Activated CD4-positive, alpha-beta T cell treated with anti-CD3 and anti-CD28 coated beads, Interleukin-2, amount 10 ng/mL, durations not matched to agents 7 days and 5 days (primary cell): Measurements from ENCODE around the gene TCF4. TPM values are rescaled to one million over a fixed set of nuclear protein-coding genes. Genes with fewer than 3 reads are reported as not detected.

Experiments
- CTCF ChIA-PET: fragments of 350-600 bp; sonication (Branson Sonifier 250); formaldehyde crosslinking; loops from one replicate; lab custom pipeline; 2021; ENCODE audit warnings: antibody characterized with exemption; lab: Charles Lee
- POLR2A ChIA-PET: fragments of 350-600 bp; sonication (Branson Sonifier 250); formaldehyde crosslinking; loops from one replicate; lab custom pipeline; 2021; ENCODE audit warnings: antibody characterized with exemption; lab: Charles Lee
- DNase-seq: peaks from one replicate; pipeline ENCODE4 v3.0.0-alpha.2; 2020
- H3K27ac Mint-ChIP-seq: one replicate; pipeline ENCODE4 v1.8.0; 2021; ENCODE audit warnings: mild to moderate bottlenecking, moderate library complexity, mixed read lengths
- H3K27me3 Mint-ChIP-seq: one replicate; pipeline ENCODE4 v1.8.0; 2021; ENCODE audit warnings: mixed read lengths
- H3K36me3 Mint-ChIP-seq: one replicate; pipeline ENCODE4 v1.8.0; 2021; ENCODE audit warnings: low read depth, mixed read lengths
- H3K4me1 Mint-ChIP-seq: one replicate; pipeline ENCODE4 v1.8.0; 2021; ENCODE audit warnings: mixed read lengths
- H3K4me3 Mint-ChIP-seq: one replicate; pipeline ENCODE4 v1.8.0; 2021; ENCODE audit warnings: mild to moderate bottlenecking, moderate library complexity, mixed read lengths
- H3K9me3 Mint-ChIP-seq: one replicate; pipeline ENCODE4 v1.8.0; 2021; ENCODE audit warnings: mixed read lengths
- total RNA-seq, 2 experiments: library from RNA; stranded (reverse); gene quantifications; one replicate each; pipeline ENCODE4 v1.2.3, GENCODE V29; 2021

TCF4 gene
- total RNA-seq, 2 experiments from 2014 or later = 1.7 to 2.4 TPM

DNA sequence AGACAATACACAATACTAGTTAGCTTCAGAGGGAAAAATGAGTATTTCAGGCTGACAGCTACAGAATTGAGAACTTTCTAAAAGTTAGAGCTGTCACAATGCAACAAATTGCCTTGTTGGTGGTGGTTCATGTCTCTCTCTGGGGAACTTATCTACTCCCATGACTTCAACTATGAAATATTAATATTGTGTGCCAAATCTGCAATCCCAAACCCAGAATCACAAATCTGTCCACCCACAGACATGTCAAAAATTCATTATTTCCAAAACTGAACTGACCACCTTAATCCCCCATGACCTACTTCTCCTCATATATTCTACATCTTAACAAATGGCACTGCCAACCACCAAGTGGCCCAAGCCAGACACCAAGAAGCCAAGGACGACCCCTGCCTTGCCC, 143.5 kb downstream of the TCF4 start:
- DNase-seq = no peak
- Mint-ChIP-seq H3K27ac (no peak overlapping the region), H3K36me3 (no peaks in the 10 kb centered on the region), H3K4me3 (no peak overlapping the region), H3K9me3 (no peaks in the 10 kb centered on the region), H3K4me1 (no peaks in the 10 kb centered on the region), H3K27me3 (no peaks in the 10 kb centered on the region)
- ChIA-PET CTCF (no interaction called here), POLR2A (no interaction called here)

- H3K36me3 Mint-ChIP-seq = no peaks in the 10 kb centered on the region
- no peak overlapping the region for H3K4me3 Mint-ChIP-seq
- H3K27me3 Mint-ChIP-seq = no peaks in the 10 kb centered on the region
- H3K9me3 Mint-ChIP-seq = no peaks in the 10 kb centered on the region
- CTCF ChIA-PET = no interaction called here
- no peak overlapping the region for H3K27ac Mint-ChIP-seq
- H3K4me1 Mint-ChIP-seq = no peaks in the 10 kb centered on the region
- POLR2A ChIA-PET = no interaction called here
- no peak for DNase-seq
Measured at GRCh38 chr18:55443776-55444175, 144.2 kb downstream of the TCF4 start.

GRCh38 chr18:55442561-55442960, 145.4 kb downstream of the TCF4 start:
- H3K4me3 Mint-ChIP-seq = no peak overlapping the region
- CTCF ChIA-PET = interaction anchor here (1.1 kb wide), 1 partner anchor 17 kb away, joined by 4 read pairs; no protein-coding TSS in a partner anchor
- no peaks in the 10 kb centered on the region for H3K4me1 Mint-ChIP-seq
- no peaks in the 10 kb centered on the region for H3K27me3 Mint-ChIP-seq
- no peak overlapping the region for H3K27ac Mint-ChIP-seq
- no peak for DNase-seq
- H3K9me3 Mint-ChIP-seq = no peaks in the 10 kb centered on the region
- POLR2A ChIA-PET = no interaction called here
- H3K36me3 Mint-ChIP-seq = no peaks in the 10 kb centered on the region

DNA sequence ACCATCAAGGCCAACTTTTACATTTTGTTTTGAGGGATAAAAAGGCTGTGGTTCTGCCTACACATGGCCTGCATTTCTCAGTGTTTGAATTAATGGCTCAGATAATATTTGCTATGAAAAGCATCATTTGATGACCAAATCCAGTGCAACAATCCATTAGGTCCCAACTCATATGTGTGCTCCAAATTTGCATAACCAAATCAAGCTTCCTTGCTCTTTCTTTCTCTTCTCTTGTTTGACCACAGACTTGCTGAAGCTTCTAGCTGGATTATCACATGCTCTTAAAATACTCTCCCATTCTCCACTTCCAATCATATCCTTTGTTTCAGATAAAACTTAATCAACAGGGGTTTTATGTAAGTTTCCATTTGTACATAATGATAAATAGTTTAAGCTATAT, 147.0 kb downstream of the TCF4 start:
- ChIA-PET POLR2A (no interaction called here), CTCF (no interaction called here)
- H3K4me1 Mint-ChIP-seq = no peaks in the 10 kb centered on the region
- H3K4me3 Mint-ChIP-seq = no peak overlapping the region
- H3K27ac Mint-ChIP-seq = no peak overlapping the region
- H3K9me3 Mint-ChIP-seq = no peaks in the 10 kb centered on the region
- DNase-seq = no peak
- H3K27me3 Mint-ChIP-seq = no peaks in the 10 kb centered on the region
- no peaks in the 10 kb centered on the region for H3K36me3 Mint-ChIP-seq

GRCh38 chr18:55439056-55439455, 148.9 kb downstream of the TCF4 start:
- CTCF ChIA-PET = interaction anchor here (0.8 kb wide), 1 partner anchor 75 kb away, joined by 3 read pairs; no protein-coding TSS in a partner anchor
- H3K27ac Mint-ChIP-seq = no peak overlapping the region
- POLR2A ChIA-PET = no interaction called here
- H3K4me1 Mint-ChIP-seq = no peaks in the 10 kb centered on the region
- no peaks in the 10 kb centered on the region for H3K27me3 Mint-ChIP-seq
- DNase-seq = no peak
- no peaks in the 10 kb centered on the region for H3K9me3 Mint-ChIP-seq
- no peaks in the 10 kb centered on the region for H3K36me3 Mint-ChIP-seq
- no peak overlapping the region for H3K4me3 Mint-ChIP-seq

DNA sequence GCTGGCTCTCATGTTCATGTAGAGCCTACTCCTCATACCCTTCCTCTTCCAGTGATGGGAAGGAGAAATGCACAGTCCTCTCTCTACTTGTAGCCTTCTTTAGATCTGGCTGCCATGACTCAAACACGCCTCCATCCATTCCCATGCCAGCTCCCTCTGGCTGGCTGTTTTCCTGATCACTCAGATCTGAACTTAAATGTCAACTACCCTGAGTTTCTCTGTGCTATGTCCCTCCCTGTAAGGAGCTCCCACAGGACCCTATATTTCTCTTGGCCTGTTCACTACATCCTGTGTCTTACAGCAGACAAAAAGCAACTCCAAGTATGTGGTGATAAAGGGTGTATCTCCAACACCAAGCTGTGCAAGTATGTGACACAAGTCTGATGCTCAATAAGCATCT, 152.4 kb downstream of the TCF4 start:
- no peak overlapping the region for H3K27ac Mint-ChIP-seq
- no peaks in the 10 kb centered on the region for H3K36me3 Mint-ChIP-seq
- ChIA-PET CTCF (no interaction called here), POLR2A (no interaction called here)
- H3K4me1 Mint-ChIP-seq = no peaks in the 10 kb centered on the region
- no peak overlapping the region for H3K4me3 Mint-ChIP-seq
- H3K27me3 Mint-ChIP-seq = no peaks in the 10 kb centered on the region
- DNase-seq = no peak
- no peaks in the 10 kb centered on the region for H3K9me3 Mint-ChIP-seq

DNA sequence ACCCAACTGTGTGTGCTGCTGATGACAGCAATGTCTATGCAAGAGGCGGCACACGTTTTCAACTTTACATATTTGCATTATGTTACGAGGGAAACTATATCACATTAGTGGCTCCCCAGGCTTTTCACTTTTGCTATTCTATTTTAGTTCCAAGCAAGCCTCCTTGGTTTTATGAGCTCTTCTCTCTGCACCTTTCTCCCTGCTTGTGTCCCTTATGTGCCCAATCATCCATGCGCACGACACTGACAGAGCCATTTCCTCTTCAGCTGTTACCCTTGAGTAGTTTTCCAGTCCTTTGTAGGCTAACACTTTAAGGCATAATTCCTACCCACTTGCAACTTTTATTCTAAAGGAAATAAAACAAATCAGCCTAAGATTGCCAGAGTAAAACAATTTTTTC, 154.3 kb downstream of the TCF4 start:
- Mint-ChIP-seq H3K27me3 (no peaks in the 10 kb centered on the region), H3K27ac (no peak overlapping the region), H3K4me1 (no peaks in the 10 kb centered on the region), H3K36me3 (no peaks in the 10 kb centered on the region), H3K4me3 (no peak overlapping the region), H3K9me3 (no peaks in the 10 kb centered on the region)
- DNase-seq = no peak
- CTCF ChIA-PET = no interaction called here
- POLR2A ChIA-PET = no interaction called here

GRCh38 chr18:55433140-55433539, 154.9 kb downstream of the TCF4 start:
- no peaks in the 10 kb centered on the region for H3K36me3 Mint-ChIP-seq
- DNase-seq = no peak
- H3K27ac Mint-ChIP-seq = no peak overlapping the region
- no peaks in the 10 kb centered on the region for H3K9me3 Mint-ChIP-seq
- ChIA-PET POLR2A (no interaction called here), CTCF (no interaction called here)
- H3K4me3 Mint-ChIP-seq = no peak overlapping the region
- no peaks in the 10 kb centered on the region for H3K27me3 Mint-ChIP-seq
- no peaks in the 10 kb centered on the region for H3K4me1 Mint-ChIP-seq

- Mint-ChIP-seq H3K36me3 (no peaks in the 10 kb centered on the region), H3K9me3 (no peaks in the 10 kb centered on the region), H3K27me3 (no peaks in the 10 kb centered on the region), H3K27ac (no peak overlapping the region), H3K4me3 (no peak overlapping the region), H3K4me1 (no peaks in the 10 kb centered on the region)
- ChIA-PET POLR2A (no interaction called here), CTCF (no interaction called here)
- no peak for DNase-seq
Measured at GRCh38 chr18:55432307-55433040, 155.5 kb downstream of the TCF4 start.

DNA sequence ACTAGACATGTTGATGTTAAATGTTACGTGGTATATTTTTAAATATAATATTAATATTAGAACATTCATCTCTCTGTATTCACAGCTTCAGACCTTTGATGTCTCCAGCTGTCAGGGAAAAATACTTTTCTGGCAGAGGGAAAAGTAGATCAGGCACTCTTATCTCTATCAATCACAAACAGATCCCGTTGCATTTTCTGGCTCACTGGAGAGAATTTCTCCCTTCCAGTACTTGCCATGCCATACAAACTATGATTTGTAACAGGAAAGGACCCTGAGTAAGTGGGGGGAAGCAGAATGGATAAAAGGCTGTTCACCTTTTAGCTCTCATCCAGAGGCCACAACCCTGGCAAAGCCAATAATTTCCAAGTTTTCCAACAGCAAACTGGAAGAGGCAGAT, 158.0 kb downstream of the TCF4 start:
- Mint-ChIP-seq H3K36me3 (no peaks in the 10 kb centered on the region), H3K4me1 (no peaks in the 10 kb centered on the region), H3K27ac (no peak overlapping the region), H3K9me3 (no peaks in the 10 kb centered on the region), H3K27me3 (no peaks in the 10 kb centered on the region), H3K4me3 (no peak overlapping the region)
- no peak for DNase-seq
- ChIA-PET CTCF (no interaction called here), POLR2A (no interaction called here)

GRCh38 chr18:55427951-55428350, 160.0 kb downstream of the TCF4 start:
- Mint-ChIP-seq H3K36me3 (no peaks in the 10 kb centered on the region), H3K9me3 (no peaks in the 10 kb centered on the region), H3K27ac (no peak overlapping the region), H3K4me3 (no peak overlapping the region), H3K4me1 (no peaks in the 10 kb centered on the region), H3K27me3 (no peaks in the 10 kb centered on the region)
- ChIA-PET CTCF (no interaction called here), POLR2A (no interaction called here)
- DNase-seq = no peak

- no peak overlapping the region for H3K4me3 Mint-ChIP-seq
- ChIA-PET POLR2A (no interaction called here), CTCF (interaction anchor here (0.9 kb wide), 1 partner anchor 17 kb away, joined by 4 read pairs; no protein-coding TSS in a partner anchor)
- H3K36me3 Mint-ChIP-seq = no peaks in the 10 kb centered on the region
- no peaks in the 10 kb centered on the region for H3K27me3 Mint-ChIP-seq
- H3K27ac Mint-ChIP-seq = no peak overlapping the region
- H3K4me1 Mint-ChIP-seq = peaks cover 2% of the 10 kb centered on the region
- H3K9me3 Mint-ChIP-seq = no peaks in the 10 kb centered on the region
- DNase-seq = no peak
Measured at GRCh38 chr18:55425698-55426097, 162.3 kb downstream of the TCF4 start.

GRCh38 chr18:55422456-55423180, 165.4 kb downstream of the TCF4 start:
- no peak overlapping the region for H3K4me3 Mint-ChIP-seq

More at GRCh38 chr18:55422456-55423180, 165.4 kb downstream of the TCF4 start:
- POLR2A ChIA-PET = no interaction called here
- H3K27me3 Mint-ChIP-seq = no peaks in the 10 kb centered on the region
- no peaks in the 10 kb centered on the region for H3K36me3 Mint-ChIP-seq
- CTCF ChIA-PET = no interaction called here
- peaks cover 3% of the 10 kb centered on the region for H3K4me1 Mint-ChIP-seq
- DNase-seq = no peak
- H3K27ac Mint-ChIP-seq = no peak overlapping the region
- H3K9me3 Mint-ChIP-seq = no peaks in the 10 kb centered on the region
